ENCODE measurements around the gene SERPINB5. TPM values are rescaled to one million over a fixed set of nuclear protein-coding genes. Genes with fewer than 3 reads are reported as not detected.

SERPINB5 gene
- total RNA-seq, 1 experiment from 2014 or later: not detected

DNA sequence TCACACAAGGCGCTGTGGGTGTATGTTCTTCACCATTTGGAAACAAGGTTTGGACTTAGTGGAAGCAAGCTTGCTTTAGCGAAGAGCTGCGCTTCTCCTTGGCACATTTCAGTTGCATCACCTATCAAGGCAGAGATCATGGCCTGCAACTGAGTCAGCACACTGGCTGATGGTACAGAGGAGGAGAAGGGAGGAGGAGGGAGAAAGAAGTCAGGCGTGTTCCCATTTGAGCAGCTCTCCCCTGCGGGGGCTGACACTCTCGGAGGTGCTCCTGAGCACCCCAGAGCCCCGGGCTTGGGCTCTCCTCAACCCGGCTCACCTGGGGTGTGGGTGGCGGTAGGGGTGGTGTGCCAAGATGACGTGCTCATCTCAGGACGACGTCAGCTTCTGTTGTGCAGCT lies 6.0 kb upstream of the SERPINB5 start:
- DNase-seq (ENCODE audit: low read depth): no peak

DNA sequence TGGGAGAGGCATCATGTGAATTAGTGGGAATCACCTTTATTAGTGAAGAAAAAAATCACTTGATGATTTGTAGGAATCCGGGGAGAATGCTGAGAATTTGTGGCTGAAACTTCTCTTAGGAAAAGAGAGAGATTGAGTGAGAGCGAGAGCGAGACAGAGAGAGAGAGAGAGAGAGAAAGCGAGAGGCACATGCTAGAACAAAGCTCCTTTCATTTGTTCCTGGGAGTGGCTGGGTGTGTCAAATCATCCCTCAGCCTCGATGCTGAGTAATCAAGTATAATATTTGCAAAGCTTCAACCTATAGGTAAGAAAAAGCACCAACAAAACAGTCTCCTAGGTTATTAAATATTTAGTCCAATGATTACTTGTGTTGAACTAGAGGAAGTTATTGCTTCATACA lies 4.4 kb upstream of the SERPINB5 start:
- no peak for DNase-seq (ENCODE audit: low read depth)

DNA sequence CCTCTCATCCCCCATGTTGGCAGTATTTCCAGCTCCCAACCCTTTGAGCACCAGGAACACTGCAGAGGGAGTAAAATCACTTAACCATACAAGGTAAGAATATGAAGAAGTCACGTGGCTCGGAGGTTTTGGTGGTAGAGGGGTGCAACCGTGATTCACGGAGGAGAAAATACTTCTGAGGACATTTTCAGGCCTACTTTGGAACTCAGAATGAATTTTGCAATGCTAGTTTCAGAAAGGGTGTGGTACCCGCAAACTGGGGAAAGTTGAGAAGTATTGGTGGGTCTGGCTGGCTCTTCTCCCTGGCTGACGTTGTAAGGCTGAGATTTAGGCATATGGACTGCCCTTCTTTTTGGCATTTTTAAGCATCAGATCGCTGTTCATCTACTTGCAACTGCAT lies 442 bp downstream of the SERPINB5 start:
- DNase-seq (ENCODE audit: low read depth): no peak

GRCh38 chr18:63477968-63478367 lies 1.2 kb downstream of the SERPINB5 start:
- DNase-seq (ENCODE audit: low read depth): peak; percentile 5

GRCh38 chr18:63479826-63480225 lies 3.1 kb downstream of the SERPINB5 start:
- DNase-seq (ENCODE audit: low read depth): no peak

DNA sequence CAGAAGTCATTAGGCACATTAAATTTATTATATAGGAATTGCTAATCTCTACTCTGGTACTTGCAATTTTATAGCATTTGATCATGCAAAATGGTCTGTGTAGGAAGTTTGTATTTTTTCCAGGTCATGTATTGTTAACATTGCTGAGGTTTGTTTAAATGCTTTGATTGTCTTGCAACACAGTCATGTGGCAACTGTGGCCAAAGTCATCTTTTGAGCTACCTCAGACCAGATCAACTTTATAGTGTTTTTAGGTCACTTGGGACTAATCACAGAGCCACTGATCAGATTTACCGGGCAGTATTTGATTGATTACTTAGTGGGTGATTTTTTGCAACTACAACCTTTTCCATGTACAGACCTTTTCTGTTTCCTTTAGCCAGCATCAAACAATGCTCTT lies 3.7 kb downstream of the SERPINB5 start:
- no peak for DNase-seq (ENCODE audit: low read depth)

- DNase-seq (ENCODE audit: low read depth): no peak
Observed at GRCh38 chr18:63480915-63481314, 4.2 kb downstream of the SERPINB5 start.

DNA sequence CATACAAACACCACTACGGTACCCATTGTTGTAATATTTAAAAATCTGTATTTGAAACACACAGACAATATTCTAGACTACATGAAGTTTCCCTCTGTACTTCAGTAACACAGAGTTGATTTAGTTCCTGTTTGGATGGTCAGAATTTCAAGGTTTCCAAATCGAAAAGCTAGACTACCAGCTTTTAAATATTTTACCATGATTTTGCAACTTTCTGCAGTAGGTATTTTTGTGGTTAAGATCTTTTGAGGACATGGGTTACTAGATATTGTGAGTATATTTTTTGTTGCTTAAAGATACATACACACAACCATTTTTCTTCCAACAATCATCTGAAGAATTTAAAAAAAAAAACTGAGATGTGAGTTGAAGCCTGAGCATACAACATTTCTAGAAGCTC lies 10.9 kb downstream of the SERPINB5 start:
- DNase-seq (ENCODE audit: low read depth): no peak

DNA sequence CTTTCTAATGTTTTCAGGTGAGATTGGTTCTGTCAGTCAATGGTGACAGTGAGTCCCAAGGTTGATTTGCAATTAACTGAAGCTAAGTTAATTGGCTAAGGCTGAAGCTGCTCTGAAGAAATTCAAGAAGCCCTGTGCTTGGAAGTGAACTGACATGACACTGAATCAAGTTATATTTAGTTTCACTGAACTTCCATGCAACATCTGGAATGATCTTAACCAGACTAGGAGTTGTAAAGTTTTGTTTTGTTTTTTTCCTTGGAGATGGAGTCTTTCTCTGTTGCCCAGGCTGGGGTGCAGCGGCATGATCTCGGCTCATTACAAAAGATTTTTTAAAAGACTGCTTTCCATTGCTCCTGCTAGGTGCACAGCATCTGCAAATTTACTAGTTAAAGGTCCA lies 11.4 kb downstream of the SERPINB5 start:
- DNase-seq (ENCODE audit: low read depth): no peak

GRCh38 chr18:63492851-63493250 lies 16.1 kb downstream of the SERPINB5 start:
- no peak for DNase-seq (ENCODE audit: low read depth)

DNA sequence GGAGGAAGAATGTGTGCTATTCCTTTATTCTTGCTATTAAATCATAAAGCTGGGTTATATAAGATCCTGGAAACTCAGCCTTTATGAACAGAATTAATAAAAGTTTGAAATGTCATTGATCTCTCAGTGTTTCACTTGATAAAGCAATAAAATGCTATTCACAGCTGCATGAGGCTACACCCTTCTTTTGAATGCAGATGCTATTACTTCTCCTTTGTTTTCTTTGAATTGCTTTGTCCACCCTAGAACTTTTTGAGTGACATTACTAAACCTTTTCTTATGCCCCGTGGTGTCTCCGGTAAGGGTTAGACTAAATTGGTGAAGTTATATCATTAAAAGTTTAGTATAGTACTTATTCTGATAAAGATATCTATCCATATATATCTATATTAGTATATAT lies 18.9 kb downstream of the SERPINB5 start:
- DNase-seq (ENCODE audit: low read depth): no peak

DNA sequence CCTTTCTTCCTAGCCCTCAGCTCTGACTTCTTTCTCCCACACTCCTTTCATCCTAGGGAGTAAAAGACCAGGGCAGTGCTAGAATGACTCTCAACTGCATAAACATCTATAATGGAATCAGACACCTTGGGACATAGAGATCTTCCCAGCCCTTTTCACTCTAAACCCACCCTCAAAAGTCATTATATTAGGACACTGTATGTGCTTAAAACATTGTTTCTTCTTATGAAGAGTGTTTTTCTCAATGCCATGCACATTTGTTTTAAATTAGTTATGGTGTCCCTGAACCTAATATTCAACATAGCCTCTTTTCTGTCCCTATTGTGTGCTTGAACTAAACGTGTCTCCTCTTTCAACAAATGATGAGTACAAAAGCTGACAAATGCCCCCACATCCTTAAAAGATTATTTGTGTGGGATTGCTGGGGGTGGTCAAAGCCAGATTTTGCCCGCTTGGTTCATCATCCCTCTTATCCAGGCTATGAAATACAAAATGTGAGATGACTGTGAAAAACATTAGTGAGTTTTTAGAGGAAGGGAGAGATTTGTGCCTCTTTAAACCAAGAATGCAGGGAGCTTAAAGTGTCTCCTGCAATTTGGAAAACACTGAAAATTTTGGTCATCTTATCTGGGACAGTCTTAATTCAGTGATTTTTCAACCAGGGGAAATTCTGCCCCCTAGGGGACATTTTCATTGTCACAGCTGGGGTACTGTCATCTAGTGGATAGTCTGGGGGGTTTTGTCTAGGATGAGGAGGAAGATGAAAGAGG lies 29.0 kb downstream of the SERPINB5 start:
- DNase-seq (ENCODE audit: low read depth): peak; percentile 20

DNA sequence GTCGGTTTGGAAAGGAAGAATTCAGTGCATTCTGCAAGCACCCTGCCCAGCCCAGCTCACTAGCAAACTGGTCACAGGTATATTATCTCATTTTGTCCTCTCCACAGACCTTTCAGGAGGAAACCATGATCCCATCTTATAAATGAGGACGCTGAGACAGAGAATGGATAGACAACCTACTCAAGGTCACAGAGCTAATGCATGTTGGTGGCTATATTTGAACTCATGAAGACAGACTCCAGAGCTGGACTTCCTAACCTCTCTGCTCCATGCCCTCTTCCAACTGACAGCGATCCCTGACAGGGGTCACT lies 29.5 kb downstream of the SERPINB5 start:
- no peak for DNase-seq (ENCODE audit: low read depth)

GRCh38 chr18:63508596-63508995 lies 31.8 kb downstream of the SERPINB5 start:
- no peak for DNase-seq (ENCODE audit: low read depth)

DNA sequence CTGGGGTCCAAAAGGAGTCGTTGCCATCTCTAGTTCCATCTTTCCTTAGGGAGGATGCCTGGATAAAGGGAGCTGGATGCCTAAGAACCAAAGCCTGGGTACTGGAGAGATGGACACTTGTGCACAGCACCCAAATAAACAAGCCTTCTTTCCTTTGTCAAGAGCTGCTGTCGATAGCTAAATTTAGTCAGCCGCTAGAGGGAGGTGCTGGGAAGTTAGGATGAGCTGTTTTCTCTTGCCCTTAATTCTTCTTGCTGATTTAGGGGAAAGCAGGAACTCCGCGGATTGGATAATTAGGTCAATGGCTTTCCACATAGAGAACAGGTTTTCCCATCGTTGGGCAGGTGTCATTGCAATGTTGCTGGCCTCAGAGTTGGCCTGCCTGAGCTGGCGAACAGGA lies 34.5 kb downstream of the SERPINB5 start:
- DNase-seq (ENCODE audit: low read depth): peak; percentile 47

- DNase-seq (ENCODE audit: low read depth): no peak
Observed at GRCh38 chr18:63514326-63514725, 37.6 kb downstream of the SERPINB5 start.

DNA sequence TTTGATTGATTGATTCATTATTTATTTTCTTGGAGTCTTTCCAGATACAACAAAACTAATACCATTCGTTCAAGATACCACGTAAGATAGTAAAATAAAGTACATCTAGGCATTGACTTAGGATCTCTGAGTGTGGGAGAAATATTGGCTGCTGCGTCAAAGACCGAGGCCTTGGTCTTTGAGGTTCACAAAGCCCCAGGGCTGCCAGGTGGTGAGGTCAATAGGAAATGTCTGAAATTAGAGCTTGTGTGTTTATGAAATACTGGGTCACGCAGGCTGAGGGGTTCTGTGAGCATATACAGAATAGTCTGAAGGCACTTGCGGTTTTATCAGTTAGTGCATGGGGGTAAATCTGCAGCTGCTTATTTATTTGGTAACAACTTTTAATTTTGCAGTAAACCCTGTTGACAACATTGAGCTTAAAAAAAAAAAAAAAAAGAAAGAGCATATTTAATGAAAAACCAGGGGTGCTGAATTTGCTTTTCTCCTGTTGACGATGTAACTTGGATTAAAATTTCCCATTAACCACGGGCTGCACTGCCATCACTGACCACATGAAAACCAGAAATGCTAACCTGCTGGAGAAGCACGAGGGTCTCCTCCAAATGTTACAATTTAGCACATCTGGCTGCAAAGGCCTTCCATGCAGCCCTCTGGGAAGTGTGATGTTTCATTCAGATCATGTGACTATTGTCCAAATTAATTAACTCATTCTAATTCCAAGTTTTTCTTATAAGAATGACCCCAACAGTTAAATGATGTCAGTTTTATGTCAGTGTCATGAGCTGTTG lies 38.3 kb downstream of the SERPINB5 start:
- no peak for DNase-seq (ENCODE audit: low read depth)

DNA sequence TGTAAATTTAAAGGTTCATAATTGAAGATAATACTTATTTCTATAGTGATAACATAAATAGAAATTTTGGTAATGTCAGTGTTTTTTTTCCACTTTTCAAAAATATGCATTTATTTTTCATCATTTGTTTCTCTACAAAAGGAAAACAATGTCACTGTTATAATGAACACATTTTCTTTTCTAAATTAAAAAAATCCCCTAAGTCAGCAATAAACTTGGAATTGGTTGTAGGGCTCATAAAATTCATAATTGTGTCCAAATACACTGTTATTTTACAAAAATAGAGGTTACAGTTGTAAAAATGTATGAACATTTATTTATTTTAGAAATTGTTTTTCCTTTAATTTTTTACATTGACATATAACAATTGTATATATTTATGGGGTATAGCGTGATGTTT lies 39.0 kb downstream of the SERPINB5 start:
- no peak for DNase-seq (ENCODE audit: low read depth)

GRCh38 chr18:63518178-63519012 lies 41.6 kb downstream of the SERPINB5 start:
- DNase-seq (ENCODE audit: low read depth): peak; percentile 64

- DNase-seq (ENCODE audit: low read depth): no peak
Observed at GRCh38 chr18:63520053-63520685, 43.4 kb downstream of the SERPINB5 start.

GRCh38 chr18:63523660-63524059 lies 46.9 kb downstream of the SERPINB5 start:
- DNase-seq (ENCODE audit: low read depth): no peak

DNA sequence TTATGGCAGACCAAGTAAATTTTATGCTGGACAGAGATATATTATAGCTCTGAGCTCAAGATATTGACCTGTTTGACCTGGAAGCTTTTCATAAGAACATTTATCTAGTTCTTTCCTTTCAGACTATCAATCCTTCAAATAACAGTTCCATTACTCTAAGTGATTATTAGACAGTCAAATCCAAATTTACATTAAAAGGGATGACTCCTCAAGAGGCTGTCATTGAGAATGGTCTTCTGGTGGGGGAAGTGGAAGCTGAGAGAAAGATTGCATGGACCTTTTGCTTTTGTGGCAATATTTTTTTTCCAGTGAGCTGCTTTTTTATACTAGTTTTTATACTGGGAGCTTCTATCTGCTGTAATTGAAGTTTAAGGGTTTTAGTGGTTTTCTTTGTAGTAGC lies 50.5 kb downstream of the SERPINB5 start:
- no peak for DNase-seq (ENCODE audit: low read depth)
